SK-N-SH treated with all-trans-retinoic acid at 6 μM for 48 hours (cell line): Measurements from ENCODE around the gene FAM50A.

Source experiments
- ARNTL ChIP-seq: fragments of 450-650 bp; formaldehyde crosslinking; IDR thresholded peaks from 2 replicates; pipeline ENCODE4 v1.5.0; 2020; ENCODE audit warnings: low read depth, mild to moderate bottlenecking, moderate library complexity, borderline replicate concordance
- CSDC2 ChIP-seq: fragments of 250-450 bp; sonication (Bioruptor Pico); IDR thresholded peaks from 2 replicates; pipeline ENCODE4 v1.5.0; 2020; ENCODE audit warnings: mild to moderate bottlenecking, moderate library complexity
- GLIS3 ChIP-seq: fragments of 250-450 bp; sonication (Bioruptor Pico); IDR thresholded peaks from 2 replicates; pipeline ENCODE4 v1.5.0; 2020; ENCODE audit warnings: mild to moderate bottlenecking, moderate library complexity
- RARB ChIP-seq: fragments of 250-450 bp; sonication (Bioruptor Pico); IDR thresholded peaks from 2 replicates; pipeline ENCODE4 v1.8.0; 2021; ENCODE audit warnings: mild to moderate bottlenecking, moderate library complexity
- ZC3H10 ChIP-seq: fragments of 250-450 bp; sonication (Bioruptor Pico); IDR thresholded peaks from 2 replicates; pipeline ENCODE4 v1.5.1; 2021; ENCODE audit warnings: mild to moderate bottlenecking, moderate library complexity
- ZFP3 ChIP-seq: fragments of 250-450 bp; sonication (Bioruptor Pico); IDR thresholded peaks from 2 replicates; pipeline ENCODE4 v1.5.0; 2020; ENCODE audit warnings: mild to moderate bottlenecking, moderate library complexity
- ZFP30 ChIP-seq: fragments of 450-650 bp; formaldehyde crosslinking; IDR thresholded peaks from 2 replicates; pipeline ENCODE4 v1.5.0; 2022; ENCODE audit warnings: mild to moderate bottlenecking, moderate library complexity
- ZNF565 ChIP-seq: fragments of 450-650 bp; formaldehyde crosslinking; conservative IDR thresholded peaks from 2 replicates; pipeline ENCODE4 v1.5.0; 2020; ENCODE audit warnings: low read depth, mild to moderate bottlenecking, moderate library complexity
- ZNF70 ChIP-seq: fragments of 450-650 bp; formaldehyde crosslinking; IDR thresholded peaks from 2 replicates; pipeline ENCODE4 v1.5.0; 2020; ENCODE audit warnings: mild to moderate bottlenecking, moderate library complexity
- TF ChIP-seq, protein P1 (sequence below): fragments of 250-450 bp; sonication (Bioruptor Pico); IDR thresholded peaks from 2 replicates; pipeline ENCODE4 v1.8.0; 2020; ENCODE audit warnings: mild to moderate bottlenecking, moderate library complexity, borderline replicate concordance
- TF ChIP-seq, protein P2 (sequence below): fragments of 250-450 bp; sonication (Bioruptor Pico); IDR thresholded peaks from 2 replicates; pipeline ENCODE4 v1.5.1; 2020; ENCODE audit warnings: low read depth, mild to moderate bottlenecking, moderate library complexity
- TF ChIP-seq, protein P3 (sequence below): fragments of 250-450 bp; sonication (Bioruptor Pico); IDR thresholded peaks from 2 replicates; pipeline ENCODE4 v1.5.0; 2020; ENCODE audit warnings: mild to moderate bottlenecking, moderate library complexity

DNA sequence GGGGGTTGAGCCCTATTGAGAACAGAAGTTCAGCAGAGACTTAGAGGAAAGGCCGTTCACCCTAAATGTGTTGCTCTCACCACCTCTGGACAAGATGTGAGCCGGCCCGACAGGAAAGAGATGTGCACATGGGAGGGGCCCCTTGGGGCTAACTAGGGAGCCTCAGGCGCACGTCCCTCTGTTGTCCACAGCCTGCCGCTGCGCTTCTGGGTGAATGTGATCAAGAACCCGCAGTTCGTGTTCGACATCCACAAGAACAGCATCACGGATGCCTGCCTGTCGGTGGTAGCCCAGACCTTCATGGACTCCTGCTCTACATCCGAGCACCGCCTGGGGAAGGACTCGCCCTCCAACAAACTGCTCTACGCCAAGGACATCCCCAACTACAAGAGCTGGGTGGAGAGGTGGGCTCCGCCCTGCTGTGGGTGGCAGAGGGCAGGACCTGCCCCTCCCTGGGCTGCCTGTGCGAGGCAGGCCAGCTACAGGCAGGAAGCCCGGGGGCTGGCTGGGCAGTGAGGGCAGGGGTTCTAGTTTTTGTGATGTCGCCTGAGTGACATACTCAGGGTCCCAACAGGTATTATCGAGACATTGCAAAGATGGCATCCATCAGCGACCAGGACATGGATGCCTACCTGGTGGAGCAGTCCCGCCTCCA, 27.1 kb downstream of the FAM50A start:
- TF ChIP-seq ARNTL (CRISPR knock-in tag): no peak
- TF ChIP-seq, protein P1, sequence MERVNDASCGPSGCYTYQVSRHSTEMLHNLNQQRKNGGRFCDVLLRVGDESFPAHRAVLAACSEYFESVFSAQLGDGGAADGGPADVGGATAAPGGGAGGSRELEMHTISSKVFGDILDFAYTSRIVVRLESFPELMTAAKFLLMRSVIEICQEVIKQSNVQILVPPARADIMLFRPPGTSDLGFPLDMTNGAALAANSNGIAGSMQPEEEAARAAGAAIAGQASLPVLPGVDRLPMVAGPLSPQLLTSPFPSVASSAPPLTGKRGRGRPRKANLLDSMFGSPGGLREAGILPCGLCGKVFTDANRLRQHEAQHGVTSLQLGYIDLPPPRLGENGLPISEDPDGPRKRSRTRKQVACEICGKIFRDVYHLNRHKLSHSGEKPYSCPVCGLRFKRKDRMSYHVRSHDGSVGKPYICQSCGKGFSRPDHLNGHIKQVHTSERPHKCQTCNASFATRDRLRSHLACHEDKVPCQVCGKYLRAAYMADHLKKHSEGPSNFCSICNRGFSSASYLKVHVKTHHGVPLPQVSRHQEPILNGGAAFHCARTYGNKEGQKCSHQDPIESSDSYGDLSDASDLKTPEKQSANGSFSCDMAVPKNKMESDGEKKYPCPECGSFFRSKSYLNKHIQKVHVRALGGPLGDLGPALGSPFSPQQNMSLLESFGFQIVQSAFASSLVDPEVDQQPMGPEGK: no peak
- TF ChIP-seq ZNF565 (CRISPR knock-in tag): no peak
- TF ChIP-seq CSDC2 (CRISPR knock-in tag): no peak
- TF ChIP-seq, protein P2, sequence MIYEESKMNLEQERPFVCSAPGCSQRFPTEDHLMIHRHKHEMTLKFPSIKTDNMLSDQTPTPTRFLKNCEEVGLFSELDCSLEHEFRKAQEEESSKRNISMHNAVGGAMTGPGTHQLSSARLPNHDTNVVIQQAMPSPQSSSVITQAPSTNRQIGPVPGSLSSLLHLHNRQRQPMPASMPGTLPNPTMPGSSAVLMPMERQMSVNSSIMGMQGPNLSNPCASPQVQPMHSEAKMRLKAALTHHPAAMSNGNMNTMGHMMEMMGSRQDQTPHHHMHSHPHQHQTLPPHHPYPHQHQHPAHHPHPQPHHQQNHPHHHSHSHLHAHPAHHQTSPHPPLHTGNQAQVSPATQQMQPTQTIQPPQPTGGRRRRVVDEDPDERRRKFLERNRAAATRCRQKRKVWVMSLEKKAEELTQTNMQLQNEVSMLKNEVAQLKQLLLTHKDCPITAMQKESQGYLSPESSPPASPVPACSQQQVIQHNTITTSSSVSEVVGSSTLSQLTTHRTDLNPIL (CRISPR knock-in tag): no peak
- no peak for TF ChIP-seq ZFP3 (CRISPR knock-in tag)
- no peak for TF ChIP-seq GLIS3
- no peak for TF ChIP-seq ZNF70 (CRISPR knock-in tag)
- TF ChIP-seq, protein P3, sequence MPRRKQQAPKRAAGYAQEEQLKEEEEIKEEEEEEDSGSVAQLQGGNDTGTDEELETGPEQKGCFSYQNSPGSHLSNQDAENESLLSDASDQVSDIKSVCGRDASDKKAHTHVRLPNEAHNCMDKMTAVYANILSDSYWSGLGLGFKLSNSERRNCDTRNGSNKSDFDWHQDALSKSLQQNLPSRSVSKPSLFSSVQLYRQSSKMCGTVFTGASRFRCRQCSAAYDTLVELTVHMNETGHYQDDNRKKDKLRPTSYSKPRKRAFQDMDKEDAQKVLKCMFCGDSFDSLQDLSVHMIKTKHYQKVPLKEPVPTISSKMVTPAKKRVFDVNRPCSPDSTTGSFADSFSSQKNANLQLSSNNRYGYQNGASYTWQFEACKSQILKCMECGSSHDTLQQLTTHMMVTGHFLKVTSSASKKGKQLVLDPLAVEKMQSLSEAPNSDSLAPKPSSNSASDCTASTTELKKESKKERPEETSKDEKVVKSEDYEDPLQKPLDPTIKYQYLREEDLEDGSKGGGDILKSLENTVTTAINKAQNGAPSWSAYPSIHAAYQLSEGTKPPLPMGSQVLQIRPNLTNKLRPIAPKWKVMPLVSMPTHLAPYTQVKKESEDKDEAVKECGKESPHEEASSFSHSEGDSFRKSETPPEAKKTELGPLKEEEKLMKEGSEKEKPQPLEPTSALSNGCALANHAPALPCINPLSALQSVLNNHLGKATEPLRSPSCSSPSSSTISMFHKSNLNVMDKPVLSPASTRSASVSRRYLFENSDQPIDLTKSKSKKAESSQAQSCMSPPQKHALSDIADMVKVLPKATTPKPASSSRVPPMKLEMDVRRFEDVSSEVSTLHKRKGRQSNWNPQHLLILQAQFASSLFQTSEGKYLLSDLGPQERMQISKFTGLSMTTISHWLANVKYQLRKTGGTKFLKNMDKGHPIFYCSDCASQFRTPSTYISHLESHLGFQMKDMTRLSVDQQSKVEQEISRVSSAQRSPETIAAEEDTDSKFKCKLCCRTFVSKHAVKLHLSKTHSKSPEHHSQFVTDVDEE (CRISPR knock-in tag): no peak
- no peak for TF ChIP-seq ZC3H10
- no peak for TF ChIP-seq ZFP30
- TF ChIP-seq RARB (CRISPR knock-in tag): no peak
